ENCODE data around the gene ADAD1.

The ADAD1 gene

GRCh38 chr4:122450847-122451246 lies 72.0 kb downstream of the ADAD1 start:
- peak; percentile 45 for TF ChIP-seq CTCF (IDR thresholded peaks at IDR 0.05; ENCODE audit: low read depth, low read length)
- DNase-seq (ENCODE audit: low read depth in 2 of 2): peak; percentile 12 to 47
- H3K4me3 ChIP-seq (replicated peaks in 1 of 2; ENCODE audit: low read depth in 2 of 2, low read length in 2 of 2): no peak overlapping the region

- no peak overlapping the region for H3K4me3 ChIP-seq (replicated peaks in 1 of 2; ENCODE audit: low read depth in 2 of 2, low read length in 2 of 2)
- DNase-seq (ENCODE audit: low read depth in 2 of 2): no peak
- TF ChIP-seq CTCF (IDR thresholded peaks at IDR 0.05; ENCODE audit: low read depth, low read length): no peak
Observed at GRCh38 chr4:122453384-122453995, 74.7 kb downstream of the ADAD1 start.

- no peak for TF ChIP-seq CTCF (IDR thresholded peaks at IDR 0.05; ENCODE audit: low read depth, low read length)
- no peak within 1 kb of the TSS for H3K4me3 ChIP-seq (replicated peaks in 1 of 2; ENCODE audit: low read depth in 2 of 2, low read length in 2 of 2)
- no peak for DNase-seq (ENCODE audit: low read depth in 2 of 2)
Observed at GRCh38 chr4:122456231-122457116, 77.7 kb downstream of the ADAD1 start, which contains the start of gene IL2. Gene IL2 (minus strand): TSS chr4:122456725. CDS start chr4:122456440, 285 bp downstream.

GRCh38 chr4:122458625-122459024 lies 79.8 kb downstream of the ADAD1 start:
- no peak overlapping the region for H3K4me3 ChIP-seq (replicated peaks in 1 of 2; ENCODE audit: low read depth in 2 of 2, low read length in 2 of 2)
- TF ChIP-seq CTCF (IDR thresholded peaks at IDR 0.05; ENCODE audit: low read depth, low read length): no peak
- peak in 1 of 2 donors; percentile 23 for DNase-seq (ENCODE audit: low read depth in 2 of 2)

- DNase-seq (ENCODE audit: low read depth in 2 of 2): no peak
- TF ChIP-seq CTCF (IDR thresholded peaks at IDR 0.05; ENCODE audit: low read depth, low read length): no peak
- no peak overlapping the region for H3K4me3 ChIP-seq (replicated peaks in 1 of 2; ENCODE audit: low read depth in 2 of 2, low read length in 2 of 2)
Observed at GRCh38 chr4:122469457-122469856, 90.6 kb downstream of the ADAD1 start.

- TF ChIP-seq CTCF (IDR thresholded peaks at IDR 0.05; ENCODE audit: low read depth, low read length): no peak
- DNase-seq (ENCODE audit: low read depth in 2 of 2): no peak
- H3K4me3 ChIP-seq (replicated peaks in 1 of 2; ENCODE audit: low read depth in 2 of 2, low read length in 2 of 2): no peak overlapping the region
Observed at GRCh38 chr4:122475233-122475632, 96.4 kb downstream of the ADAD1 start.
